NCI-H510A (cell line): Measurements from ENCODE around the gene IZUMO4.
"Not testable (repeated sequence)": the region's sequence is repeated elsewhere in the genome, so short reads cannot be mapped to it uniquely, and the experiment has no call there.

Experiments used
- DNase-seq: peaks from one replicate; lab custom pipeline; 2025; lab: John Stamatoyannopoulos, UW

Gene IZUMO4

DNA sequence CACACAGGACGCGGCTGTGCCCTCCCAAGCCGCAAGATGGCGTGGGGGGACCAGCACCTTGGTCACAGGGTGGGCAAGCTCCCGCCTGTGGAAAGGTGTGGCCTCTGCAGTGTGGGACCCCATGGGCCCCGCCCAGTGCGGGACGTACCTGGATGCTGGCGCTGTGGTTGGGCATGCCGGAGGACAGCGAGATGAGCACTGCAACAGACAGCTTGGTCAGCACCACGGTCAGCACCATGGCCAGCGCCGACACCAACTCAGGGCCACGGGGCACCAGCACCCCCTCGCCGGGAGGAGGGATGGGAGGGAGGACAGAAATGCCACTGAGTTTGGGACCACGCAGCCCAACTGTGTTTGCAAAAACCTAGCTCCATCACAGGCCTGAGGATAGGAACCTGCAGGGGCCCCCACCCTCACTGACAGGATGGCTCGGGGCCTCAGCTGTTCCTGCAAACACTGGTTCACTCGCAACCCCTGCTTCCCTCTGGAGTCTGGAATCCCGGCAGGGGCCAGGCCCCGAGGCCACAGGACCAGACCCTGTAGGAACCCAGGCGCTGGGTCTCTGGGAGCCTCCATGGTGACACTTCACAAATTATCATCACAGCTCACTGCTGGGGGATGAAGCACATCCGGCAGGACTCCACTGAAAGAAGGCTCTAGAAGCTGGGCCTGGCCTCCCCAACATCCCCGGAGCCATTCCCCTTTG is 27.1 kb downstream of the IZUMO4 start:
- no peak for DNase-seq

DNA sequence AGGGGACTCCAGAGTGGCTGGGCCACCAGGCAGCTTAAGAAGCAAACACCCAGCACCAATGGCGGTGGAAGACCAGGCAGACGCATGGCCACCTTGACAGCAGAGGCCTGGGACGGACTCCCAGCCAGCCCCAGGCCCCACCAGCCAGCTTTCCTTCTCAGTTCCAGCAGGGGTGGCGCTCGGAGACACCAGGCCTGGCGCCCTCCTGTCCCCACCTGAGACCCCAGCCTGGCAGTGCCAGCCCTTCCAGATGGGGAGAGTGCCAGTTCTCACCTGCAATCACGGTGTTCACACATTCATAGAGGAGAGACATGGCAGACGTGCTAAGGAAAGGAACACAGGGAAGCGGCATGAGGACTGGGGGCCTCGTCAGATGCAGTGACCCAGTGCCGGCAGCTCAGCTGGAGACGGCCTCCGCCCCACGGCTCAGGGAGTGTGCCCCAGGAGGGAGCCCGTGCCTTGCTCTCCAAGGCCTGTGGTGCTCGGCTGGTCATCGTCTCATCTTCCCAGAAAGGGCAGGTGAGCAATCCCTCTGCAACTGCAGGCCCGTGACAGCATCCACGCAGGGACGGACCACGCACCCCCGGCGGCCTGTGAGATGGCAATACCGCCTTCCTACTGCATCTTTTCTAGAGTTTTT is 30.3 kb downstream of the IZUMO4 start:
- DNase-seq, result no peak

DNA sequence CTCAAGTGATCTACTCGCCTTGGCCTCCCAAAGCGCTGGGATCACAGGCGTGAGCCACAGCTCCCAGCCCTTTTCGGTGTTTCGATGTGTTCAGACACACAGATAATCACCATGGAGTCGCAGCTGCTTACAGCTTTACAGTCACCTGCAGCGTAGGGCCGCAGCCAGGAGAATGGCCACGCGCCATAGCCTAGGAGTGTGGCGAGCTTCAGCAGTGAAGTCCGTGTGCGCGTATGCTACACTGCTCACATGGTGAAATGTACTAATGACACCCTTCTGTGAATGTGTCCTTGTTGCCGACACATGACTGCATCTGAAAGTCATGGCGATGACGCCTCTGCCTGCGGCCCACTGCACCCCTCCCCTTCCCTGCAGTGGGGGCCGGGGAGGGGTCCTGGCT is 31.0 kb downstream of the IZUMO4 start:
- no peak for DNase-seq

DNA sequence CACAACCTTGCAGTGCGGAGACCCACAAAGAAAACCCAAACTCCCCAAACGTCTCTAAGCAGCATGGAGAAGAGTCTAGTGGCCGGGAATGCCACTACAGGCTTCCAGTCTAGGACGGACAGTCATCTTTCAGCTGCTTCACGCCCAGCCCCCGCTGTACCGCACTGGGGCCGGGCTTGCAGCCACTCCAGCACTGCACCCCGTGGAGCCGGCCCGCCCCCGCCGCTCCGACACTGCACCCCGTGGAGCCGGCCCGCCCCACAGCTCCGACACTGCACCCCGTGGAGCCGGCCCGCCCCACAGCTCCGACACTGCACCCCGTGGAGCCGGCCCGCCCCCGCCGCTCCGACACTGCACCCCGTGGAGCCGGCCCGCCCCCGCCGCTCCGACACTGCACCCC is 31.5 kb downstream of the IZUMO4 start:
- not testable (repeated sequence) for DNase-seq

DNA sequence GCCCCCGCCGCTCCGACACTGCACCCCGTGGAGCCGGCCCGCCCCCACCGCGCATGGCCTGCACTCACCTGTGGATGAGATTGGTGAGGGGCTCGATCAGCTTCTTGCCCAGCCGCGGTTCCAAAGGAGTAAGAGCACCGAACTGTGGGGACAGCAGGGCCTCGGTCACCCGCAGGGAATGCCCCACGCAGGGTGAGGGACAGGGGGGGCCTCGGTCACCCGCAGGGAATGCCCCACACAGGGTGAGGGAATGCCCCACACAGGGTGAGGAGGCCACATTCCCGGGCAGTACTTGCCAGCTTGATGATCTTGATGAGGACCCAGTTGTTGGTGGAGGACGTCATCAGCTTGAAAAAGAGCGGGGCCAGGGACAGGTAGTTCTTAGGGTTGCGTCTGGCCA is 32.3 kb downstream of the IZUMO4 start:
- DNase-seq, result no peak

DNA sequence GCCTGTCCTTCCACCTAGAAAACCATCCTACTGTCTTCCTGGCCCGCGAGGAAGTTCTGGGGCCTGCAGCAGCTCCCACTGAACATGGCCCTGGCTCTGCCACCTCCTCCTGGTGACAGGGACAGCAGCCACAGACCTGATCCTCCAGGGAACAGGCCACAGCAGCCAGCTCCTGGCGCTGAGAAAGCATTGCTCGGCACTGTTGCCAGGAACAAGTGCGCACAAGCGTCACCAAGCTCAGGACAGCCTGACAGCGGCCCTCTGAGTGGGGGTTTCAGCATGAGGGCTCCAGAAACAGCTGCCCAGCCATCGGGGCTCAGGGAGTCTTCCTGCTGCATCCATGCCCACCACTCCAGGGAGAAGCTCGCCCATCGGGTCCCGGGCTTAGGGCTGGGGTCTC is 32.8 kb downstream of the IZUMO4 start:
- no peak for DNase-seq

DNA sequence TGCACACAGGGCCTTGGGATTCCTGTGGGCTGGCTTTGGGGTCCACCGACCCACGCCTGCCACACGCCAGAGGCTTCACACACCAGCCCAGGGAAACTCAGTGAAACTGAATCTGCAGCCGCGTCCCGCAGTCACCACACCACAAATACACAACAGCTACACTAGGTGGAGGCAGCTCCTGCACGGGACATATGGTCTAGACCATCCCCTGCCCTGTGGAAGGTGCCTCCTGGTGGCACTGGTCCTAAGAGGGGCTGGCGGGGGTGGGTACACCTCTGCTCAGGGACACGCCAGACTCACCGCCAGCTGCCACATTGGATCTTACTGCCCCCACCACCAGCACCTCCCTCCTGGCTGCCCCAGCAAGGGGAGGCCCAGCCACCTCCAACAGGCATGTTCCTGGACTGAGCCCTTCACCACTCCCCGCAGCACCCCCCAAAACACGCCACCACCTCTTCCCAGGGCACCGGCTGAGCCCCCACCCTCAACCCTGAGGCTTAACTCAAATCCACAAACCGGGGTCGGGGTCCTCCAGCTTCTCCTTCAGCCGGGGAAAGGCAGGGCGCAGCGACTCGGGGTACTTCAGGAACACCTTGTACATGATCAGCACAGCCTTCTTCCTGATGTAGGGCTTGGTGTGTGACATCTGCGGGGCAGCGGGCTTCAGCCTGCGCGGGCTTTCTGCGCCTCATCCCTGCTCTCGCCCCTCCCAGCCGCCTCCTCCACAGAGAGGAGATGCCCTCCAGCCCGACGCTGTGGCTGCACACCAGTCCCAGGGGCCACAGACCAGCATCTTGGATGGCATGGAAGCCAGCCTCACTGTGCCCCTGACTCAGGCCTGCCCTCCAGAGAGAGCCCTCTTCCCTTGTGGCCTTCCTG is 33.4 kb downstream of the IZUMO4 start:
- no peak for DNase-seq

DNA sequence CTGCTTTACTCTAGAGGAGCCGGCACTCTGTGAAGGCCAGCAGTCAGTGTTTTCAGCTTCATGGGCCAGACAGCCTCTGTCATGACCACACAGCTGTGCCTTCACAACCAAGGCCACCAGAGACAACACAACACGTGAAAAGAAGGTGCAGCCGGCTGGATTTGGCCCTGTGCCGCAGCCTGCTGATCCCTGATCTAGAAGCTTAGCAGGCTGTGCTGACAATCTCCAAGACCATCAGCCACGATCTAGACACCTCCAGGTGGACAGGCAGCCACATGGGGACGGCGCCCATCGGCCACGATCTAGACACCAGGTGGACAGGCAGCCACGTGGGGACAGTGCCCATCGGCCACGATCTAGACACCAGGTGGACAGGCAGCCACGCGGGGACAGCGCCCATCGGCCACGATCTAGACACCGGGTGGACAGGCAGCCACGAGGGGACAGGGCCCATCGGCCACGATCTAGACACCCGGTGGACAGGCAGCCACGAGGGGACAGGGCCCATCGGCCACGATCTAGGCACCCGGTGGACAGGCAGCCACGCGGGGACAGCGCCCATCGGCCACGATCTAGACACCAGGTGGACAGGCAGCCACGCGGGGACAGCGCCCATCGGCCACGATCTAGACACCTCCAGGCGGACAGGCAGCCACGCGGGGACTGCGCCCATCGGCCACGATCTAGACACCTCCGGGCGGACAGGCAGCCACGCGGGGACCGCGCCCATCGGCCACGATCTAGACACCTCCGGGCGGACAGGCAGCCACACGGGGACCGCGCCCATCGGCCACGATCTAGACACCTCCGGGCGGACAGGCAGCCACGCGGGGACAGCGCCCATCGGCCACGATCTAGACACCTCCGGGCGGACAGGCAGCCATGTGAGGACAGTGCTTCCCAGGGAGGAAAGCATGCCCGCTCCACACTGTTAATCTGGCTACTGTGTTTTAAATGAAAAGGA is 34.6 kb downstream of the IZUMO4 start:
- not testable (repeated sequence) for DNase-seq

DNA sequence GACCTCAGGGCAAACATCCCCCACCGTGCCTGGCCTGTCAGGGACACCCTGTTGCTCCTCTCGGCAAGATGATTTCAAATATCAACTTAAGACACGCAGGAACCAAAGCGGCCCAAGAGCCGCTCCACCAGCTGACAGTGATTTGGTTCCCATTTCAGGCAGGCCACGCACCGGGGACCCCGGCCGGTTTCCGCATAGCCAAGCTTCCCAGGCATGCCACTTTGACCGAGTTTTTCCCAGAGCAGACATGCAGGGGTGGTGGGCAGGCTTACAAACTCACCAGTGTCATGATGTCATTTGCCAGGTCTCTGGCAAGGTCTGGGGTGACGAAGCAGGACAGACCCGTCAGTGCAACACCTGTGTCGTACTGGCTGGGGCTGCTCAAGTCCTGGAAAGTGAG is 35.5 kb downstream of the IZUMO4 start:
- no peak for DNase-seq

DNA sequence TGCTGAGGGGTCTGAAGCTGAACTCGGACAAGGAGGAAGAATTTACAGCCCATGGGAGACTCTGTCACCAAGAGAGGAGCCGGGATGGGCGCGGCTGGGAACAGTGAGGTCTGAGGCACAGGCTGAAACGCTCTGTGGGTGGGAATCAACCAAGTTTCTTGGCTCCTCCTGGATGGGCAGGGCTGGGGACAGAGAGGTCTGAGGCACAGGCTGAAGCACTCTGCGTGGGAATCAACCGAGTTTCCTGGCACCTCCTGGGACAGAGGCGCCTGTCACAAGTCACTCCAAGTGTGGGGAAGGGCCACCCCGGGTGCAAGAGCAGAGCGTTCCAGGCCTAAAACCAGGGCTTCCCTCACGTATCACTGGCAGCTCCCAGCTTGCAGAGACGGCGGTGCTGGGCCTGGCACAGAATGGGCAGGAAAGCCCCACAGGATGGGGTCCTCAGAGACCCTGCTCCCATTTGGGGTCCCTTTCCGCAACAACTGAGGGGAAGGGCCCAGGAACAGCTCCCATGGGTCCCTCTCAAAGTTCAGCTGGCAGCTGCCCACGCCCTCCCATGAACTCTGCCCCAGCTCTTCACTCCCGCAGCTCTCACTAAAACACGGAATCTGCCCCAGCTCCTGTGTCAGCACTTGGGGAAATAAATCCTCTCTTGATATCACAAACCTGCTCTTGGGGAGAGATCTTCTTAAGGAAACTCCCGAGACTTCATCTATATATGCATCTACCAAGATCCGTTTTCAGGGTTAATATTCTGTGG is 36.2 kb downstream of the IZUMO4 start:
- DNase-seq, result no peak

DNA sequence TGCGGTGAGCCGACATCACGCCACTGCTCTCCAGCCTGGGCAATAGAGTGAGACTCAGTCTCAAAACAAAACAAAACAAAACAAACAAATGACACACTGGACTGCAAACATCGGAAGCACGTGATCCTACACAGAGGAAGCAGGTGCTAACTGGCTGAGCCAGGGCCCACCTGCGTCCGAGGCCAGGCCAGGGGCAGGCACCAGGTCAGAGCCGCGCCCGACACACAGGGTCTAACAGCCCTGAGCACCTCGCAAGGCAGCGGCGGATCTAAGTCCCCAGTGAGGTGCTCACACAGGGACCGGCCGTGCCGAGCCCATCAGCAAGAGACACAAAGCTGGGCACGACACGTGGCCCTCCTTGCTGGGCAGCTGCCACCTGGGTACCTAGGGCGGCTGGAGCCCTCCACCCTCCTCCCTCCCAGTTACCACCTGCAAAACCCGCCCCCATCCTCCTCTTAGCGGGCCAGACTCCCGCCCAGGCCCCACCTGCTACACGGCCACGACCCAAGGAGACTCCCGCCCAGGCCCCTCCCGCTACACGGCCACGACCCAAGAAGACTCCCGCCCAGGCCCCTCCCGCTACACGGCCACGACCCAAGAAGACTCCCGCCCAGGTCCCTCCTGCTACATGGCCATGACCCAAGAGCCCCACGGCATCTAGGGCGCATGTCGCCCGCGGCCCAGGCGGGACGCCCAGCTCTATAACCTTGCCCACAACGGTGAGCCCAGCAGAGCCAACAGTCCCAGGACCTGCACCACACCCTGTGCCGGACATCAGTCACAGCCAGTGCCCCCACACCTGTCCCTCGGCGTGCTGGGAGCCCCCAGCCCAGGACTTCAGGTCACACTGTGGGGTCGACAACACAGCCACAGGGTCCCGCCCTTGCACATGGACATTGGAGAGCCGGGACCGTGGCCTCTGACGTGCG is 39.0 kb downstream of the IZUMO4 start:
- DNase-seq, result no peak

DNA sequence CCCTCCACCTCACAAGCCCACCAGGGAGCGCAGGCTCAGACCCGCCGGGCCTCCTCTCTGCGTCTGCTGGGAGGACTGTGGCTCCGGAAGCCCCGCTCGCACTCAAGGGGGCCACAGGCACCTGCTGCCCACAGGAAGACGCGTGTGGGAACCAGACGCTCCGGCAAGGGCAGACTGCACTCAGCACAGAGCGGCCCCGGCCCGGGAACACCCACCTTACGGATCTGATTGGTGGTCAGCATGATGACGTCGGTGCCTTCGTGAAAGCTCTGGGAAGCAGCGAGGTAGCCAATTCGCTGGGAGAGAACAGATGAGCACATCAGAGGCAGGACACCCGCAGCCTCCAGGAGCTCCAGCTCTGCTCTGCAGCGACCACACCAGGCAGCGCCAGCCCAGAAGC is 40.1 kb downstream of the IZUMO4 start:
- no peak for DNase-seq

DNA sequence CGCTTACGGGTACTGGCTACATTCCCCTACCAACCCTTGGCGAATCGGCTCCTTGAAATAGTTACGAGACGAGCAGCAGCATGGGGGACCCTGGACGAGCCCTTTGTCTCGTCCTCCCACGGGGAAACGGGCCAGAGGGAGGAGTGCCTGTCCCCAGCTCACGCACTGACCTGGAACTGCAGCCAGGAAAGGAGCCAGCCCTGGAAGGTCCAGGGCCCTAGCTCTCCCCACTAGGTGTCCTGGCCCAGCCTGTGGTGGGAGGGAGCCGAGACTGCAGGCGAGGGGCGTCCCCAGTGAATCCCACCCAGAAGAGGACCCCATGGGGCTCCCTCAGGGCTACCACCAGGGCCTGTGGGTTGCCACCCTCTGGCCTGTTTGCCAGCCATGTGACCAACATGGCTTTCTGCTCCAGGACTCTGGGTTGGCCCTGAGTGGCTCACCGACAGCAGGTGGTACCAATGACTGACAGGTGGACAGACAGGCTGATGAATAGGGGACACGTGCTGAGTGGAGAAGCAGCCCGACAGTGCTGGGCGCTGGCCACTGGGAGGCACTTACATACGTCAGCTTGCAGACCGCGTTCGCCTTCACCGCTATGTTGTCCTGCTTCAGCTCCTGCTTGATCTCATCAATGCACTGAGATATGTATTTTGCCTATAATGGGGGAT is 41.5 kb downstream of the IZUMO4 start:
- DNase-seq, result no peak

DNA sequence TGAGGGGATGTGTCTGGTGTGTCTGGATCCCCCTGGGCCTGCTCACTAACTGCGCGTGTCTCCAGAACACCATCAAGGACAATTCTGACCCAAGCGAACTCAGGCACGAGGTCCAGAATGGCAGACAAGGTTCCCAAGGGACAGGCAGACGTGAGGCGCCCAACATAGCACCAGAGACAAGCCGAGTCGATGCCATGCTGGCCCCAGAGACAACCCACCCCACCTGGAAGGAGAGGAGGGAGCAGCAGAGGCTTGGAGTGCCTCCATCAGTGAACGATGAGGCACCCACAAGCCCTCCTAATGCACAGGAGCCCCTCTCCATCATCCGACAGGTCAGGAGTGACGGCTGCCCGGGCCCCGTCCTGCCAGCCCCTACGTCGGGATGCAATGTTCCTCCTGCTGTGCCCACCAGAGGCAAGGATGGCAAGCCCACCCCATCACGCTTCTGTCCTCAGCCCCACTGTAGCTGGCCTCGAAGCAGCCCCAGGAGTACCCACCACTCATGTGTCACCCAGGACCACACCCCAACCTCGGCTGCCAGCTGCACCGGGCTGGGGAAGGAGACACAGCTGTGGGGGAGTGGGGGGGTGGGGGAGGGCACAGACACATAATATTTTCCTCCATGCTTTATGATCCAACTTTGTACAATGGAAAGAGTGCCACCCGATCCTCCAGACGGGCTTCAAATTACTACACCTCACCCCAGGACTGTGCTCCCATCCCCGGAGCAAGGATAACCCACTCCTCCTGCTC is 42.8 kb downstream of the IZUMO4 start:
- DNase-seq, result no peak

DNA sequence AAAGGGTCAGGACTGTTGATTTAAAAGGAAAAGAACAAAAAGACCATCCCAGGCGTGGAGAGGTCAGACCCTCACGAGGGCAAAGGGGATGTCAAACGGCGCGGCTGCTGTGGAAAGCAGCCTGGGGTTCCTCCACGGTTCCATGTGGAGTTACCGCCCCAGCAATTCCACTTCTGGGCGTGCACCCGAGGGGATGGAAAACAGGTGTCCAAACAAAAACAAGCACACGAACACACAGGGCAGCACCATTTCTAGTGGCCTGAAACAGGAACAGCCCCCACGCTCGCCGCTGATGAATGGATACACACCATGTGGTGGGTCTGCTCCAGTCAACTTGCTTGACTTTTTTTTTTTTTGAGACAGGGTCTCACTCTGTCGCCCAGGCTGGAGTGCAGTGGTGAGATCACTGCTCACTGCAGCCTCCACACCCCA is 43.4 kb downstream of the IZUMO4 start:
- DNase-seq, result no peak

DNA sequence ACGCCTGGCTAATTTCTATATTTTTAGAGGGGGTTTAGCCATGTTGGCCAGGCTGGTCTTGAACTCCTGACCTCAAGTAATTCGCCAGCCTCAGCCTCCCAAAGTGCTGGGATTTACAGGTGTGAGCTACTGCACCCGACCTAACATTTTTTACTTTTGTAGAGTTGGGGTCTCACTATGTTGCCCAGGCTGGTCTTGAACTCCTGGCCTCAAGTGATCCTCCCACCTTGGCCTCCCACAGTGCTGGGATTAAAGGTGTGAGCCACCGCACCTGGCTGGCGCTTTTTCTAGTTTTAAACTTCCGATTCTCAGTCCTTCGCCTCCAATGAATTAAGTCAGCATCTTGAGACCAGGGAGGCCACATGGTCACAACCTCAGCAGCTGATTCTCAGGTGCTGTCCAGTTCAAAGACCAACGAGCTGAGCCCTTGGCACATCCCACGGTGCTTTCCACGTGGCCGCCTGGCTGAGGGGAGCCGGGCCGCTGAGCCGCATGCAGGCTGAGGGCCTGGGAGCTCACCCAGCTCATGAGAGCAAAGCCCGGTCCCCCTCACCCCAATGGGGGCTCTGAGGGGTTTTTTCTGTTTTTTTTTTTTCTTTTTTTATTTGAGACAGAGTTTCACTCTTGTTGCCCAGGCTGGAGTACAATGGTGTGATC is 45.6 kb downstream of the IZUMO4 start:
- DNase-seq, result no peak

DNA sequence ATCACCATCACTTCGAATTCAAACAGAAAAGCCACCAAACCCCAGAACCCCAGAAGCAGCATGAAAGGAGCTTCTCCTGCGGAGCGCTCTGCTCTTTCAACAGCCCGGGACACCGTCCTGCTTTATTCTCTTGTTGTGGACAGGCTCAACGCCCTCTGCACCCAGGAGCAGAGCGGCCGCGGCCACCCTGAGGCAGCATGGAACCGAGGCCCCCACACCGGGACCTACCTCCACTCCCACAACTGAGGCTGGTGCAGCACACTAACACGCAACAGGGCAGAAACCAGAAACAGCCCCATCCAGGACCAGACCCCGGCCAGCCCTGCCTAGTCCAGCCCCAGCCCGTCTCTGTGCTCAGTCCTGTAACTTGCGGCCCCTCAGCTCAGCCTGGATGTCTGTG is 47.5 kb downstream of the IZUMO4 start:
- no peak for DNase-seq

DNA sequence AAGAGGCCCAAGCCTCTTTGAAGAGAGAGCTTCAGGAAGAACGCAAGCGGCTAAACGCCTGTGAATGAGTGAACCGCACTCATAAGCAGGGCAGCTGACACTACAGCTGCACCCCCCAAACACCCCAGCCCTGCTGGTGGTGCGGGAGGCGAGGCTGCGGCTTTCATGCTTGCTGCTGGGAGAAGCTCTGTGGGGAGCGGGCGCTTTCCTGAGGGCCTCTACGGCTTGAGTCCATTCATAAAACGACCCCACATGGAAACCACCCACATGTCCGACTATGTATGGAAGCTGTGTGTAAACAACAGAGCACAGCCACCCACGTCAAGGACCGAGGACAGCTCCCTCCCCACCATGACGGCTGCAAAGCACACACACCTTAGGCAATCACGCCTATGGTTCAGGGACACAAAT is 49.1 kb downstream of the IZUMO4 start:
- DNase-seq, result no peak
